ENCODE measurements around the gene CHRNA3. TPM values are rescaled to one million over a fixed set of nuclear protein-coding genes. Genes with fewer than 3 reads are reported as not detected.

CHRNA3 gene
- total RNA-seq, 1 donor from 2014 or later, result not detected

- Histone ChIP-seq H3K4me3 (ENCODE audit: low read depth, low read length) (no peak overlapping the region), H3K27me3 (ENCODE audit: control insufficient read depth, insufficient read depth, low read length) (peaks cover 21% of the 10 kb centered on the region), H3K36me3 (ENCODE audit: control insufficient read depth, insufficient read depth, low read length) (no peaks in the 10 kb centered on the region)
- FAIRE-seq, result peak; percentile 85
- TF ChIP-seq CTCF (IDR thresholded peaks at IDR 0.05; ENCODE audit: insufficient read depth, low read length, severe bottlenecking), result no peak
- no peak for DNase-seq (ENCODE audit: low read depth)
Observed at GRCh38 chr15:78623786-78624497, 3.1 kb upstream of the CHRNA3 start.

- DNase-seq (ENCODE audit: low read depth) (no peak), FAIRE-seq (no peak)
- no peaks in the 10 kb centered on the region for H3K36me3 ChIP-seq (ENCODE audit: control insufficient read depth, insufficient read depth, low read length)
- H3K4me3 ChIP-seq (ENCODE audit: low read depth, low read length), result no peak overlapping the region
- no peak for TF ChIP-seq CTCF (IDR thresholded peaks at IDR 0.05; ENCODE audit: insufficient read depth, low read length, severe bottlenecking)
- peaks cover 21% of the 10 kb centered on the region for H3K27me3 ChIP-seq (ENCODE audit: control insufficient read depth, insufficient read depth, low read length)
Observed at GRCh38 chr15:78621810-78622402, 1.1 kb upstream of the CHRNA3 start.

- Histone ChIP-seq H3K27me3 (ENCODE audit: control insufficient read depth, insufficient read depth, low read length) (peaks cover 17% of the 10 kb centered on the region), H3K36me3 (ENCODE audit: control insufficient read depth, insufficient read depth, low read length) (no peaks in the 10 kb centered on the region), H3K4me3 (ENCODE audit: low read depth, low read length) (peak overlapping the region; percentile 5)
- FAIRE-seq, result no peak
- DNase-seq (ENCODE audit: low read depth), result no peak
- TF ChIP-seq CTCF (IDR thresholded peaks at IDR 0.05; ENCODE audit: insufficient read depth, low read length, severe bottlenecking), result peak; percentile 31
Observed at GRCh38 chr15:78620021-78620526, 722 bp downstream of the CHRNA3 start.

GRCh38 chr15:78619022-78619950, 1.5 kb downstream of the CHRNA3 start:
- H3K4me3 ChIP-seq (ENCODE audit: low read depth, low read length), result no peak overlapping the region
- no peaks in the 10 kb centered on the region for H3K36me3 ChIP-seq (ENCODE audit: control insufficient read depth, insufficient read depth, low read length)
- H3K27me3 ChIP-seq (ENCODE audit: control insufficient read depth, insufficient read depth, low read length), result peaks cover 17% of the 10 kb centered on the region
- FAIRE-seq (peak; percentile 62), DNase-seq (ENCODE audit: low read depth) (no peak)
- TF ChIP-seq CTCF (IDR thresholded peaks at IDR 0.05; ENCODE audit: insufficient read depth, low read length, severe bottlenecking), result no peak

GRCh38 chr15:78618490-78618934, 2.3 kb downstream of the CHRNA3 start:
- peak; percentile 76 for TF ChIP-seq CTCF (IDR thresholded peaks at IDR 0.05; ENCODE audit: insufficient read depth, low read length, severe bottlenecking)
- peaks cover 15% of the 10 kb centered on the region for H3K27me3 ChIP-seq (ENCODE audit: control insufficient read depth, insufficient read depth, low read length)
- H3K4me3 ChIP-seq (ENCODE audit: low read depth, low read length), result no peak overlapping the region
- no peaks in the 10 kb centered on the region for H3K36me3 ChIP-seq (ENCODE audit: control insufficient read depth, insufficient read depth, low read length)
- DNase-seq (ENCODE audit: low read depth), result peak; percentile 67
- FAIRE-seq, result no peak

Data from bronchial epithelial cell (primary cell).